ENCODE data around the gene ART1.

DNA sequence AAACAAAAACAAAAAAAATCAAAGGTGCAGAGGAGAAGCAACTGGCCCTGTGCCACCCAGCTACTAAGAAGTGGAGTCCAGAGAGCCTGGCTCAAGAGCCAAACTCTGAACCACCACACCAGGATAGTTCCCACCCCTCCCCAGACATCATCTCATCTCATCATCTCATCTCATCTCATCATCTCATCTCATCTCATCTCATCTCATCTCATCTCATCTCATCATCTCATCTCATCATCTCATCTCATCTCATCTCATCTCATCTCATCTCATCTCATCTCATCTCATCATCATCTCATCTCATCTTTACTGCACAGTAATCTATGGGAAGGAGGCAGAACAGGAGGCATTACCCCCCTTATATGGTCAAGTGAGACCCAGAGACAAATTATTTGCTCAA, 17.9 kb downstream of the ART1 start:
- TF ChIP-seq CBFB (CRISPR knock-in tag; IDR thresholded peaks at IDR 0.05; ENCODE audit: low read depth): no peak
- TF ChIP-seq, protein P1, sequence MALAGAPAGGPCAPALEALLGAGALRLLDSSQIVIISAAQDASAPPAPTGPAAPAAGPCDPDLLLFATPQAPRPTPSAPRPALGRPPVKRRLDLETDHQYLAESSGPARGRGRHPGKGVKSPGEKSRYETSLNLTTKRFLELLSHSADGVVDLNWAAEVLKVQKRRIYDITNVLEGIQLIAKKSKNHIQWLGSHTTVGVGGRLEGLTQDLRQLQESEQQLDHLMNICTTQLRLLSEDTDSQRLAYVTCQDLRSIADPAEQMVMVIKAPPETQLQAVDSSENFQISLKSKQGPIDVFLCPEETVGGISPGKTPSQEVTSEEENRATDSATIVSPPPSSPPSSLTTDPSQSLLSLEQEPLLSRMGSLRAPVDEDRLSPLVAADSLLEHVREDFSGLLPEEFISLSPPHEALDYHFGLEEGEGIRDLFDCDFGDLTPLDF (CRISPR knock-in tag; IDR thresholded peaks at IDR 0.05): no peak
- no peak for TF ChIP-seq SMAD4 (CRISPR knock-in tag; IDR thresholded peaks at IDR 0.05)
- TF ChIP-seq, protein P2, sequence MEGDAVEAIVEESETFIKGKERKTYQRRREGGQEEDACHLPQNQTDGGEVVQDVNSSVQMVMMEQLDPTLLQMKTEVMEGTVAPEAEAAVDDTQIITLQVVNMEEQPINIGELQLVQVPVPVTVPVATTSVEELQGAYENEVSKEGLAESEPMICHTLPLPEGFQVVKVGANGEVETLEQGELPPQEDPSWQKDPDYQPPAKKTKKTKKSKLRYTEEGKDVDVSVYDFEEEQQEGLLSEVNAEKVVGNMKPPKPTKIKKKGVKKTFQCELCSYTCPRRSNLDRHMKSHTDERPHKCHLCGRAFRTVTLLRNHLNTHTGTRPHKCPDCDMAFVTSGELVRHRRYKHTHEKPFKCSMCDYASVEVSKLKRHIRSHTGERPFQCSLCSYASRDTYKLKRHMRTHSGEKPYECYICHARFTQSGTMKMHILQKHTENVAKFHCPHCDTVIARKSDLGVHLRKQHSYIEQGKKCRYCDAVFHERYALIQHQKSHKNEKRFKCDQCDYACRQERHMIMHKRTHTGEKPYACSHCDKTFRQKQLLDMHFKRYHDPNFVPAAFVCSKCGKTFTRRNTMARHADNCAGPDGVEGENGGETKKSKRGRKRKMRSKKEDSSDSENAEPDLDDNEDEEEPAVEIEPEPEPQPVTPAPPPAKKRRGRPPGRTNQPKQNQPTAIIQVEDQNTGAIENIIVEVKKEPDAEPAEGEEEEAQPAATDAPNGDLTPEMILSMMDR (IDR thresholded peaks at IDR 0.05): no peak
- no peak for TF ChIP-seq FOXP1 (CRISPR knock-in tag; IDR thresholded peaks at IDR 0.05; ENCODE audit: borderline replicate concordance)
- TF ChIP-seq, protein P3, sequence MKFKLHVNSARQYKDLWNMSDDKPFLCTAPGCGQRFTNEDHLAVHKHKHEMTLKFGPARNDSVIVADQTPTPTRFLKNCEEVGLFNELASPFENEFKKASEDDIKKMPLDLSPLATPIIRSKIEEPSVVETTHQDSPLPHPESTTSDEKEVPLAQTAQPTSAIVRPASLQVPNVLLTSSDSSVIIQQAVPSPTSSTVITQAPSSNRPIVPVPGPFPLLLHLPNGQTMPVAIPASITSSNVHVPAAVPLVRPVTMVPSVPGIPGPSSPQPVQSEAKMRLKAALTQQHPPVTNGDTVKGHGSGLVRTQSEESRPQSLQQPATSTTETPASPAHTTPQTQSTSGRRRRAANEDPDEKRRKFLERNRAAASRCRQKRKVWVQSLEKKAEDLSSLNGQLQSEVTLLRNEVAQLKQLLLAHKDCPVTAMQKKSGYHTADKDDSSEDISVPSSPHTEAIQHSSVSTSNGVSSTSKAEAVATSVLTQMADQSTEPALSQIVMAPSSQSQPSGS (CRISPR knock-in tag; IDR thresholded peaks at IDR 0.05; ENCODE audit: borderline replicate concordance, low read depth): no peak
- TF ChIP-seq, protein P4, sequence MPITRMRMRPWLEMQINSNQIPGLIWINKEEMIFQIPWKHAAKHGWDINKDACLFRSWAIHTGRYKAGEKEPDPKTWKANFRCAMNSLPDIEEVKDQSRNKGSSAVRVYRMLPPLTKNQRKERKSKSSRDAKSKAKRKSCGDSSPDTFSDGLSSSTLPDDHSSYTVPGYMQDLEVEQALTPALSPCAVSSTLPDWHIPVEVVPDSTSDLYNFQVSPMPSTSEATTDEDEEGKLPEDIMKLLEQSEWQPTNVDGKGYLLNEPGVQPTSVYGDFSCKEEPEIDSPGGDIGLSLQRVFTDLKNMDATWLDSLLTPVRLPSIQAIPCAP (CRISPR knock-in tag; IDR thresholded peaks at IDR 0.05): no peak
- TF ChIP-seq, protein P5, sequence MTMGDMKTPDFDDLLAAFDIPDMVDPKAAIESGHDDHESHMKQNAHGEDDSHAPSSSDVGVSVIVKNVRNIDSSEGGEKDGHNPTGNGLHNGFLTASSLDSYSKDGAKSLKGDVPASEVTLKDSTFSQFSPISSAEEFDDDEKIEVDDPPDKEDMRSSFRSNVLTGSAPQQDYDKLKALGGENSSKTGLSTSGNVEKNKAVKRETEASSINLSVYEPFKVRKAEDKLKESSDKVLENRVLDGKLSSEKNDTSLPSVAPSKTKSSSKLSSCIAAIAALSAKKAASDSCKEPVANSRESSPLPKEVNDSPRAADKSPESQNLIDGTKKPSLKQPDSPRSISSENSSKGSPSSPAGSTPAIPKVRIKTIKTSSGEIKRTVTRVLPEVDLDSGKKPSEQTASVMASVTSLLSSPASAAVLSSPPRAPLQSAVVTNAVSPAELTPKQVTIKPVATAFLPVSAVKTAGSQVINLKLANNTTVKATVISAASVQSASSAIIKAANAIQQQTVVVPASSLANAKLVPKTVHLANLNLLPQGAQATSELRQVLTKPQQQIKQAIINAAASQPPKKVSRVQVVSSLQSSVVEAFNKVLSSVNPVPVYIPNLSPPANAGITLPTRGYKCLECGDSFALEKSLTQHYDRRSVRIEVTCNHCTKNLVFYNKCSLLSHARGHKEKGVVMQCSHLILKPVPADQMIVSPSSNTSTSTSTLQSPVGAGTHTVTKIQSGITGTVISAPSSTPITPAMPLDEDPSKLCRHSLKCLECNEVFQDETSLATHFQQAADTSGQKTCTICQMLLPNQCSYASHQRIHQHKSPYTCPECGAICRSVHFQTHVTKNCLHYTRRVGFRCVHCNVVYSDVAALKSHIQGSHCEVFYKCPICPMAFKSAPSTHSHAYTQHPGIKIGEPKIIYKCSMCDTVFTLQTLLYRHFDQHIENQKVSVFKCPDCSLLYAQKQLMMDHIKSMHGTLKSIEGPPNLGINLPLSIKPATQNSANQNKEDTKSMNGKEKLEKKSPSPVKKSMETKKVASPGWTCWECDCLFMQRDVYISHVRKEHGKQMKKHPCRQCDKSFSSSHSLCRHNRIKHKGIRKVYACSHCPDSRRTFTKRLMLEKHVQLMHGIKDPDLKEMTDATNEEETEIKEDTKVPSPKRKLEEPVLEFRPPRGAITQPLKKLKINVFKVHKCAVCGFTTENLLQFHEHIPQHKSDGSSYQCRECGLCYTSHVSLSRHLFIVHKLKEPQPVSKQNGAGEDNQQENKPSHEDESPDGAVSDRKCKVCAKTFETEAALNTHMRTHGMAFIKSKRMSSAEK (CRISPR knock-in tag; IDR thresholded peaks at IDR 0.05; ENCODE audit: borderline replicate concordance): no peak
- no peak for TF ChIP-seq ZNF121 (CRISPR knock-in tag; IDR thresholded peaks at IDR 0.05)
